Neural cell (in vitro differentiated cells): ENCODE data around the gene GPR142.

ENCODE experiments used
- EP300 ChIP-seq: fragments of 450-650 bp; conservative IDR thresholded peaks from 2 replicates; pipeline ENCODE4 v1.6.1; 2014; ENCODE audit warnings: antibody characterized with exemption, mild to moderate bottlenecking, moderate library complexity; ENCODE audit not compliant: poor library complexity, severe bottlenecking
- EZH2 ChIP-seq: fragments of 200-600, 300-800 bp; shearing (Covaris generic), sonication (generic); IDR thresholded peaks from 2 replicates; pipeline ENCODE4 v1.6.1; 2014; ENCODE audit warnings: antibody characterized with exemption, low read length, borderline replicate concordance, mild to moderate bottlenecking; ENCODE audit not compliant: insufficient read depth, poor library complexity, severe bottlenecking
- MXI1 ChIP-seq: fragments of 450-650 bp; conservative IDR thresholded peaks from 2 replicates; pipeline ENCODE4 v1.6.1; 2014; ENCODE audit warnings: antibody characterized with exemption, mild to moderate bottlenecking; ENCODE audit not compliant: poor library complexity, severe bottlenecking
- POLR2AphosphoS5 ChIP-seq: IDR thresholded peaks from 2 replicates; pipeline ENCODE4 v1.6.1; 2012
- RAD21 ChIP-seq: fragments of 450-650 bp; conservative IDR thresholded peaks from 2 replicates; pipeline ENCODE4 v1.6.1; 2014; ENCODE audit warnings: antibody characterized with exemption, mild to moderate bottlenecking, moderate library complexity
- TAF1 ChIP-seq: IDR thresholded peaks from 2 replicates; pipeline ENCODE4 v1.6.1; 2012; ENCODE audit warnings: low read depth
- TF ChIP-seq, protein P1 (sequence below): fragments of 450-650 bp; IDR thresholded peaks from 2 replicates; pipeline ENCODE4 v1.5.1; 2014; ENCODE audit warnings: antibody characterized with exemption, mild to moderate bottlenecking, moderate library complexity; ENCODE audit not compliant: poor library complexity, severe bottlenecking

- TF ChIP-seq, protein P1, sequence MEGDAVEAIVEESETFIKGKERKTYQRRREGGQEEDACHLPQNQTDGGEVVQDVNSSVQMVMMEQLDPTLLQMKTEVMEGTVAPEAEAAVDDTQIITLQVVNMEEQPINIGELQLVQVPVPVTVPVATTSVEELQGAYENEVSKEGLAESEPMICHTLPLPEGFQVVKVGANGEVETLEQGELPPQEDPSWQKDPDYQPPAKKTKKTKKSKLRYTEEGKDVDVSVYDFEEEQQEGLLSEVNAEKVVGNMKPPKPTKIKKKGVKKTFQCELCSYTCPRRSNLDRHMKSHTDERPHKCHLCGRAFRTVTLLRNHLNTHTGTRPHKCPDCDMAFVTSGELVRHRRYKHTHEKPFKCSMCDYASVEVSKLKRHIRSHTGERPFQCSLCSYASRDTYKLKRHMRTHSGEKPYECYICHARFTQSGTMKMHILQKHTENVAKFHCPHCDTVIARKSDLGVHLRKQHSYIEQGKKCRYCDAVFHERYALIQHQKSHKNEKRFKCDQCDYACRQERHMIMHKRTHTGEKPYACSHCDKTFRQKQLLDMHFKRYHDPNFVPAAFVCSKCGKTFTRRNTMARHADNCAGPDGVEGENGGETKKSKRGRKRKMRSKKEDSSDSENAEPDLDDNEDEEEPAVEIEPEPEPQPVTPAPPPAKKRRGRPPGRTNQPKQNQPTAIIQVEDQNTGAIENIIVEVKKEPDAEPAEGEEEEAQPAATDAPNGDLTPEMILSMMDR: no peak
- TF ChIP-seq POLR2AphosphoS5 (no peak), TAF1 (no peak), RAD21 (no peak), EP300 (no peak), EZH2 (no peak), MXI1 (no peak)
Measured at GRCh38 chr17:74343121-74343520, 24.2 kb upstream of the GPR142 start.
